ENCODE data around the gene LDLR.

Gene LDLR

DNA sequence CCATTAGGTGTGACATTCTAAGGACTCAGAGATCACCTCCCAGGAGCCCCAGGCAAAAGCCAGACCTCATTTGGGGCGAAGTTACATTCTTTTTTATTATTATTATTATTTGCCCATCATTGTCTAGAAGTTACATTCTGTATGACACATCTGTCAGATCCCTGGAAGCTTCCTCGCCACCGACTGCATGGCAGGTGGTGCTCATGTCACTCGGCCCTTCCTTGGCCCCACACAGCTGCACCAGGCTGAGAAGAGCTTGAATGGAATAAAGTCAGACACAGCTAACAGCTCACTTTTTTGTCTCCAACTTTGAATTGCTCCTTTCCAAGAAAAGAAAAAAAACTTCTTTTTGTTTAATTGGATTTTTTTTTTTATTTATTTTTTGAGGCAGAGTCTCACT lies 41.4 kb upstream of the LDLR start:
- no peak overlapping the region for H3K4me3 ChIP-seq (ENCODE audit: control insufficient read depth, low read depth, low read length)
- DNase-seq (ENCODE audit: low read depth): no peak
- TF ChIP-seq, protein P1, sequence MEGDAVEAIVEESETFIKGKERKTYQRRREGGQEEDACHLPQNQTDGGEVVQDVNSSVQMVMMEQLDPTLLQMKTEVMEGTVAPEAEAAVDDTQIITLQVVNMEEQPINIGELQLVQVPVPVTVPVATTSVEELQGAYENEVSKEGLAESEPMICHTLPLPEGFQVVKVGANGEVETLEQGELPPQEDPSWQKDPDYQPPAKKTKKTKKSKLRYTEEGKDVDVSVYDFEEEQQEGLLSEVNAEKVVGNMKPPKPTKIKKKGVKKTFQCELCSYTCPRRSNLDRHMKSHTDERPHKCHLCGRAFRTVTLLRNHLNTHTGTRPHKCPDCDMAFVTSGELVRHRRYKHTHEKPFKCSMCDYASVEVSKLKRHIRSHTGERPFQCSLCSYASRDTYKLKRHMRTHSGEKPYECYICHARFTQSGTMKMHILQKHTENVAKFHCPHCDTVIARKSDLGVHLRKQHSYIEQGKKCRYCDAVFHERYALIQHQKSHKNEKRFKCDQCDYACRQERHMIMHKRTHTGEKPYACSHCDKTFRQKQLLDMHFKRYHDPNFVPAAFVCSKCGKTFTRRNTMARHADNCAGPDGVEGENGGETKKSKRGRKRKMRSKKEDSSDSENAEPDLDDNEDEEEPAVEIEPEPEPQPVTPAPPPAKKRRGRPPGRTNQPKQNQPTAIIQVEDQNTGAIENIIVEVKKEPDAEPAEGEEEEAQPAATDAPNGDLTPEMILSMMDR (IDR thresholded peaks at IDR 0.05; ENCODE audit: control insufficient read depth, insufficient read depth, low read depth, low read length, missing control alignments): no peak

DNA sequence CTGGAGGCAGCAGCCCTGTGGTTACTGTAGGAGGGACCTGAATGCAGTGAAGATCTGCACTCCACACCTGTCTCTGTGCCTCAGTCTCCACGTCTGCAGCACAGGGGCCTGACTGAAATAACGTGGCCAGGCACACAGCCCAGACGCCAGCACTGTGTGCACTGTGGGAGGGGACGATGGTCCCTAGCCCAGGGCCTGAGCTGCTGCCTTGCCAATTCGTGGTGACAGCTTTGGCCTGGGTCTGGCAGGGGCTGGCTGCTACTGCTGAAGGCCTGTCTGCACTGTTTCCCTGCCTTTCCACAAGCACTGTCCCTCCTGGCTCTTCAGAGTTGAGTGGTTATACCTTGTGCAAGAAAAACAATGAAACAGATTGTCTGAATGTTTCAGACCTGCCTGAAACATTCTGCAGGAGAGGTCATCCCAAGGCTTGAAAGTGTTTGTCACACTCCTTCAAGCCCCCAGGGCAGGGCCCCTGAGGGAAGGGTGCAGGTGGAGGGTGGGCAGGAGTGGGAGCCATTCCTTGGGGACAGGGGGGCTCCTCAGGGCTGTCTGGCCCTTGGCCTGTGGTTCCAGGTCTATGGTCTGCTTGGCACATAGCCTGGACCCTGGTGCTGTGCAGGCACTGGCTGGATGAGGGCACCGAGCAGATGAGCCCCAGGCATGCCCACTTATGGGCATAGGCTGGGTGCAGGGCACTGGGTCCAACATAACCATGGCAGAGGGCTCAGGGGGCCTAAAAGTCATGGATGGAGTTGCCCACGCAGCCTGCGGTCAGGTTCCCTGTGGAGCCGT lies 38.7 kb upstream of the LDLR start:
- DNase-seq (ENCODE audit: low read depth): no peak
- H3K4me3 ChIP-seq (ENCODE audit: control insufficient read depth, low read depth, low read length): no peak overlapping the region
- TF ChIP-seq, protein P1 (IDR thresholded peaks at IDR 0.05; ENCODE audit: control insufficient read depth, insufficient read depth, low read depth, low read length, missing control alignments): no peak

DNA sequence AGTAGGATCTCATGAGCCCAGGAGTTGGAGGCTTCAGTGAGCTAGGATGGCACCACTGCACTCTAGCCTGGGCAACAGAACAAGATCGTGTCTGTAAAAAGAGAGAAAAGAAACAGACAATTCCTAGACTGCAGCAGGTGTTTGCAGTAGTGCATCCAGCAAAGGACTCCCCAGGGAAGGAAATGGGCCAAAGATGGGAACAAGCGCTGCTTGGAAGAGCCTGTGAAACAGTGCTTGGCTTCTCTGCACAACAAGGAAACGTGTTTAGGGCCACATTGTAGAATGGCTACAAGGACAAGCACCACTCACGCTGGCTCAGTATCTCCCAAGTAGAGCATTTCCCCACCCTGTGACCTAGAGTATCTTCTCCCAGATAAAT lies 35.5 kb upstream of the LDLR start:
- DNase-seq (ENCODE audit: low read depth): no peak
- H3K4me3 ChIP-seq (ENCODE audit: control insufficient read depth, low read depth, low read length): no peak overlapping the region
- TF ChIP-seq, protein P1 (IDR thresholded peaks at IDR 0.05; ENCODE audit: control insufficient read depth, insufficient read depth, low read depth, low read length, missing control alignments): no peak

DNA sequence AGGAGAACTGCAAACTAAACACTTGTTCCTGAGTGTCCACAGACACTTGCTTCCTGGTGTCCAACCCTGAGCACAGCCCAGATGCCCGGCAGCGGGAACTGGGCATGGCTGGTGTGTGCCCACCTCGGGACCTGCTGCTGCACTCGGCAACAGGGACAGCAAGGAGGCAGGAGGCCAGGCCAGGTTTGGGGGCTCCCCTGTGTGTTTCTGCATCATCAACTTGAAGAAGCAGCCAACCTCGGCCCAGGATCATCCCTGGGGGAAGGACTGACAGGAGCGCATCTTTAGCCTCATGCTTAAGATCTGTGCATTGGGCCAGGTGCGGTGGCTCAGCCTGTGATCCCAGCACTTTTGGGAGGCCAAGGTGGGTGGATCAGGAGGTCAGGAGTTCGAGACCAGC lies 35.1 kb upstream of the LDLR start:
- TF ChIP-seq, protein P1 (IDR thresholded peaks at IDR 0.05; ENCODE audit: control insufficient read depth, insufficient read depth, low read depth, low read length, missing control alignments): no peak
- DNase-seq (ENCODE audit: low read depth): no peak
- no peak overlapping the region for H3K4me3 ChIP-seq (ENCODE audit: control insufficient read depth, low read depth, low read length)

DNA sequence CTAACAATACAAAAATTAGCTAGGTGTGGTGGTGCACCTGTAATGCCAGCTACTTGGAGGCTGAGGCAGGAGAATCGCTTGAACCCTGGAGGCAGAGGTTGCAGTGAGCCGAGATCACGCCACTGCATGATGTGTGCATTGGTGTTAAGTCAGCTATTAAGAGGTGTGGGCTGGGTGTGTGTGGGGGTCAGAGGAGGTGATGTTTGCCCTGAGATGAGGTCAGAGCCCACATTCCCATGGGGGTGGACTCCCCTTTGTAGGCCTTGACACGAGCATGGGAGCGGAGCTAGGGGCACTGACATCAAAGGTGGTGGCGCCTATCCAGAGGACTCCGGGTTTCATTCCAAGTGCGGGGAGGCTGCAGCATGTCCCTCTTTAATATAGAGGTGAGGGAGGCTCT lies 34.6 kb upstream of the LDLR start:
- DNase-seq (ENCODE audit: low read depth): no peak
- TF ChIP-seq, protein P1 (IDR thresholded peaks at IDR 0.05; ENCODE audit: control insufficient read depth, insufficient read depth, low read depth, low read length, missing control alignments): no peak
- no peak overlapping the region for H3K4me3 ChIP-seq (ENCODE audit: control insufficient read depth, low read depth, low read length)

DNA sequence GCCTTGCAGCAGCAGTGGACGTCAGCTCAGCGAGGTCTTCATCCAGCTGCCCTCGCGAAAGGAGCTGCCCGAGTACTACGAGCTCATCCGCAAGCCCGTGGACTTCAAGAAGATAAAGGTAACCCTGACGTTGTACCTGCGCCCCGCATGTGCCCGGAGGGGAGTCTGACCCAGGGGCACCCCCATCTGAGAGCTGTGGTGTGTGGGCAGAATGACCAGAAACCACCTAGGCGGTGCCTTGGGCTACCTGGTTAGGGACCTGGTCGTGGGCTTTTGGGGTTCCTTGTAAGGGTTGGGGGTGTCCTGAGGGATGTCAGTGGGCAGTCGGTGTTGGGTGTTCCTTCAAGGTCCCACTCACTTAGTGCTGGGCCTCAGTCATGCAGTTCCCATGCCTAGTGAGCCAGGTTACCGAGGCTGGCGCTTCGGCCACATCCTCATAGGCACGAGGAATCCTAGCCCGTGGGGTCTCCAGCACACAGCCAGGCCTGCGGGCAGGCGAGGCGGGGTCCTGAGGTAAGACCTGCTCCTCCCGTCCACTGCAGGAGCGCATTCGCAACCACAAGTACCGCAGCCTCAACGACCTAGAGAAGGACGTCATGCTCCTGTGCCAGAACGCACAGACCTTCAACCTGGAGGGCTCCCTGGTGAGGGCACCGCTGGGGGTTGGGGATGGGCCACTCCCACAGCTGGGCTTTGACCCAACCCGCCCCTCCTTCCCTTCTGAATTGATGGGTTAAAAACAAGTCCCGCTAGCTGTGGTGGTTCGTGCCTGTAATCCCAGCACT lies 30.8 kb upstream of the LDLR start:
- H3K4me3 ChIP-seq (ENCODE audit: control insufficient read depth, low read depth, low read length): no peak overlapping the region
- TF ChIP-seq, protein P1 (IDR thresholded peaks at IDR 0.05; ENCODE audit: control insufficient read depth, insufficient read depth, low read depth, low read length, missing control alignments): no peak
- DNase-seq (ENCODE audit: low read depth): no peak
